ENCODE data around the gene RASSF8.

Gene RASSF8

GRCh38 chr12:25932971-25933370 lies 25.5 kb upstream of the RASSF8 start:
- Histone ChIP-seq H3K9ac (ENCODE audit: low read length) (no peak overlapping the region), H2AFZ (ENCODE audit: low read depth, low read length, severe bottlenecking) (no peak overlapping the region), H3K9me3 (ENCODE audit: insufficient read depth, low read length) (no peaks in the 10 kb centered on the region), H3K9me2 (replicated peaks; ENCODE audit: insufficient read depth, low read length) (no peaks in the 10 kb centered on the region), H4K20me1 (ENCODE audit: low read depth, low read length) (no peaks in the 10 kb centered on the region), H3F3A (ENCODE audit: insufficient read depth) (no peaks in the 10 kb centered on the region), H3K79me2 (ENCODE audit: insufficient read depth, low read length) (no peaks in the 10 kb centered on the region), H3K27me3 (ENCODE audit: low read length) (no peaks in the 10 kb centered on the region), H3K36me3 (ENCODE audit: low read length) (no peaks in the 10 kb centered on the region), H3K27ac (ENCODE audit: low read depth, low read length) (no peak overlapping the region), H3K4me3 (ENCODE audit: insufficient read depth, low read length, poor library complexity, severe bottlenecking) (no peak overlapping the region), H3K4me2 (ENCODE audit: low read depth, low read length, poor library complexity, severe bottlenecking) (no peak overlapping the region)
- TF ChIP-seq CTCF (IDR thresholded peaks at IDR 0.05; ENCODE audit: insufficient read depth, low read length, poor library complexity, severe bottlenecking) (no peak), EZH2phosphoT487 (conservative IDR thresholded peaks at IDR 0.05; ENCODE audit: low read length) (no peak)

DNA sequence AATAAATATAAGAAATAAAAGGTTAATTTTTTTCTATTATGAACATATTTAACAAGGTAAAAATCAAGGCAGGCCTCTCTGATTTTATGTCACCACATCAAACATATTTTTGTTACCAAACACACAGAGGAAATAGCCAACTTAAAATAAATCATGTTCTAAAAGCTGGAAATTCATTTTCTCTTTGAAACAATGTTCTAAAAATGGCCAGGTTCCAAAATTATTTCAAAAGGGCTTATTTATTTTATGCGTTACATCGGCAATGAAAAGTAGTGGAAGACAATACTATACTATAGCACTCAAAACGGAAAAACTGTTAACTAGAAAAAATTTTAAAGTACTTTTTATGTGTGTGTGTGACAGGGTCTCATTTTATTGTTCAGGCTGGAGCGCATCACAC lies 24.0 kb upstream of the RASSF8 start:
- H3K9ac ChIP-seq (ENCODE audit: low read length): no peak overlapping the region
- TF ChIP-seq CTCF (IDR thresholded peaks at IDR 0.05; ENCODE audit: insufficient read depth, low read length, poor library complexity, severe bottlenecking) (no peak), EZH2phosphoT487 (conservative IDR thresholded peaks at IDR 0.05; ENCODE audit: low read length) (no peak)
- no peak overlapping the region for H3K4me2 ChIP-seq (ENCODE audit: low read depth, low read length, poor library complexity, severe bottlenecking)
- H2AFZ ChIP-seq (ENCODE audit: low read depth, low read length, severe bottlenecking): no peak overlapping the region
- H3K9me2 ChIP-seq (replicated peaks; ENCODE audit: insufficient read depth, low read length): no peaks in the 10 kb centered on the region
- H3K9me3 ChIP-seq (ENCODE audit: insufficient read depth, low read length): no peaks in the 10 kb centered on the region
- no peaks in the 10 kb centered on the region for H3K27me3 ChIP-seq (ENCODE audit: low read length)
- no peak overlapping the region for H3K27ac ChIP-seq (ENCODE audit: low read depth, low read length)
- H3K79me2 ChIP-seq (ENCODE audit: insufficient read depth, low read length): no peaks in the 10 kb centered on the region
- H3K36me3 ChIP-seq (ENCODE audit: low read length): no peaks in the 10 kb centered on the region
- H3F3A ChIP-seq (ENCODE audit: insufficient read depth): no peaks in the 10 kb centered on the region
- H3K4me3 ChIP-seq (ENCODE audit: insufficient read depth, low read length, poor library complexity, severe bottlenecking): no peak overlapping the region
- no peaks in the 10 kb centered on the region for H4K20me1 ChIP-seq (ENCODE audit: low read depth, low read length)

DNA sequence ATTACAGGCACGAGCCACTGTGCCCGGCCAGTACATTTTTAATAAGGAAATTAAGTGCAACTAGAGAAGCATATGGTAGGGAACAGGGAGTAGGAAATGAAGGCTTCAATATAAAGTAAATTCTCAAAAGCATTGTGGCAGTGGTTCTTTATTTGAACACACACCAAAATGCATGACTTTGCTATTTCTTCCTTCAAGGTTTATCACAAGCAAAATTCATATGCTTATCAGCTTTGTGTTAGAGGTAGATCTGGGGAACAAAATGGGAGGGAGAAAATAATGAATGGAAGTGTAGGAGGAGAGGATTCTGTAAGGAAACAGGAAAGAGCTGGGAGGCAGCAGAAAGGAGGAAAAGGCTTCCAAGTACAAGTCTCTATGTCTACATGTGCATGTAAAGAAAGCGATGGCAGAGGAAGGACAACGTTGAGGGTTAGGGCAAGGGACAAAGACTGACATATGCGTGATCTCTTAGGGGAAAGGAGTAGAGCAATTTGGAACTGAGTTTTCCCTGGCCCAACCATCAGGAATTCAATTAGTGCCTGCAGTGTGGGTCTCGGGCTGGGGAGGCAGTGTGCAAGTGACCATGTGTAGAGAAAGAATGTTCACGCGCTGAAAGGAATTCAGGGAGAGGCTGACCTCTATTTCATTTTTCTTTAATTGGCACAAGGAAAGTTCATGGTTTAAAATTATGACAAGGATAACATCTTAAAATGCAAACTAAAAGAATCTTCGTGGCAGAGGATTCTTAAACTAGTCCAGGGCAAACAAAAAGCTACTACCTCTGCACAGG lies 22.9 kb upstream of the RASSF8 start:
- Histone ChIP-seq H3K9me2 (replicated peaks; ENCODE audit: insufficient read depth, low read length) (no peaks in the 10 kb centered on the region), H2AFZ (ENCODE audit: low read depth, low read length, severe bottlenecking) (no peak overlapping the region), H3K36me3 (ENCODE audit: low read length) (no peaks in the 10 kb centered on the region), H3K9ac (ENCODE audit: low read length) (no peak overlapping the region), H3K79me2 (ENCODE audit: insufficient read depth, low read length) (no peaks in the 10 kb centered on the region), H3K9me3 (ENCODE audit: insufficient read depth, low read length) (no peaks in the 10 kb centered on the region), H3K27me3 (ENCODE audit: low read length) (no peaks in the 10 kb centered on the region), H3F3A (ENCODE audit: insufficient read depth) (no peaks in the 10 kb centered on the region), H3K27ac (ENCODE audit: low read depth, low read length) (no peak overlapping the region), H3K4me2 (ENCODE audit: low read depth, low read length, poor library complexity, severe bottlenecking) (no peak overlapping the region), H3K4me3 (ENCODE audit: insufficient read depth, low read length, poor library complexity, severe bottlenecking) (no peak overlapping the region), H4K20me1 (ENCODE audit: low read depth, low read length) (no peaks in the 10 kb centered on the region)
- no peak for TF ChIP-seq CTCF (IDR thresholded peaks at IDR 0.05; ENCODE audit: insufficient read depth, low read length, poor library complexity, severe bottlenecking)
- TF ChIP-seq EZH2phosphoT487 (conservative IDR thresholded peaks at IDR 0.05; ENCODE audit: low read length): no peak

Data from SU-DHL-6 (cell line).